Measurements from ENCODE around the gene ZBTB1. TPM values are rescaled to one million over a fixed set of nuclear protein-coding genes. Genes with fewer than 3 reads are reported as not detected.
A peak's percentile ranks its signal among the peaks of the same experiment; 100 is the strongest.

Gene ZBTB1
- total and polyA plus RNA-seq, 12 donors = 15.1 to 38.1 (median 28.2) TPM

DNA sequence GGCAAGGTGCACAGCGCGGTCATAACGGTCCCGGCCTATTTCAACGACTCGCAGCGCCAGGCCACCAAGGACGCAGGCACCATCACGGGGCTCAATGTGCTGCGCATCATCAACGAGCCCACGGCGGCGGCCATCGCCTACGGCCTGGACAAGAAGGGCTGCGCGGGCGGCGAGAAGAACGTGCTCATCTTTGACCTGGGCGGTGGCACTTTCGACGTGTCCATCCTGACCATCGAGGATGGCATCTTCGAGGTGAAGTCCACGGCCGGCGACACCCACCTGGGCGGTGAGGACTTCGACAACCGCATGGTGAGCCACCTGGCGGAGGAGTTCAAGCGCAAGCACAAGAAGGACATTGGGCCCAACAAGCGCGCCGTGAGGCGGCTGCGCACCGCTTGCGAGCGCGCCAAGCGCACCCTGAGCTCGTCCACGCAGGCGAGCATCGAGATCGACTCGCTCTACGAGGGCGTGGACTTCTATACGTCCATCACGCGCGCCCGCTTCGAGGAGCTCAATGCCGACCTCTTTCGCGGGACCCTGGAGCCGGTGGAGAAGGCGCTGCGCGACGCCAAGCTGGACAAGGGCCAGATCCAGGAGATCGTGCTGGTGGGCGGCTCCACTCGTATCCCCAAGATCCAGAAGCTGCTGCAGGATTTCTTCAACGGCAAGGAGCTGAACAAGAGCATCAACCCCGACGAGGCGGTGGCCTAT is 36.8 kb downstream of the ZBTB1 start:
- DNase-seq = peak in 5 of 7 donors; percentile 15 to 55 (median 40)
- Histone ChIP-seq H3K36me3 (replicated peaks in 1 of 2) (no peaks in the 10 kb centered on the region), H3K4me1 (replicated peaks in 1 of 2) (peaks cover 0 to 12% of the 10 kb centered on the region in 2 donors), H3K27me3 (no peaks in the 10 kb centered on the region), H3K9me3 (replicated peaks in 1 of 3) (no peaks in the 10 kb centered on the region), H3K27ac (no peak overlapping the region), H3K4me3 (peak overlapping the region in 1 of 4 donors; percentile 45)
- intact Hi-C loops (cut with DNase I) = loop anchor here (5.0 kb wide), 1 partner anchor 91 kb away; no protein-coding TSS in a partner anchor
- no peak for TF ChIP-seq POLR2A (IDR thresholded peaks at IDR 0.05)
- TF ChIP-seq, protein P1, sequence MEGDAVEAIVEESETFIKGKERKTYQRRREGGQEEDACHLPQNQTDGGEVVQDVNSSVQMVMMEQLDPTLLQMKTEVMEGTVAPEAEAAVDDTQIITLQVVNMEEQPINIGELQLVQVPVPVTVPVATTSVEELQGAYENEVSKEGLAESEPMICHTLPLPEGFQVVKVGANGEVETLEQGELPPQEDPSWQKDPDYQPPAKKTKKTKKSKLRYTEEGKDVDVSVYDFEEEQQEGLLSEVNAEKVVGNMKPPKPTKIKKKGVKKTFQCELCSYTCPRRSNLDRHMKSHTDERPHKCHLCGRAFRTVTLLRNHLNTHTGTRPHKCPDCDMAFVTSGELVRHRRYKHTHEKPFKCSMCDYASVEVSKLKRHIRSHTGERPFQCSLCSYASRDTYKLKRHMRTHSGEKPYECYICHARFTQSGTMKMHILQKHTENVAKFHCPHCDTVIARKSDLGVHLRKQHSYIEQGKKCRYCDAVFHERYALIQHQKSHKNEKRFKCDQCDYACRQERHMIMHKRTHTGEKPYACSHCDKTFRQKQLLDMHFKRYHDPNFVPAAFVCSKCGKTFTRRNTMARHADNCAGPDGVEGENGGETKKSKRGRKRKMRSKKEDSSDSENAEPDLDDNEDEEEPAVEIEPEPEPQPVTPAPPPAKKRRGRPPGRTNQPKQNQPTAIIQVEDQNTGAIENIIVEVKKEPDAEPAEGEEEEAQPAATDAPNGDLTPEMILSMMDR (IDR thresholded peaks at IDR 0.05) = no peak
- WGBS, 4 donors = 18 to 60% (median 29%) methylated on average over 3 to 73 of the region's 73 CpGs

DNA sequence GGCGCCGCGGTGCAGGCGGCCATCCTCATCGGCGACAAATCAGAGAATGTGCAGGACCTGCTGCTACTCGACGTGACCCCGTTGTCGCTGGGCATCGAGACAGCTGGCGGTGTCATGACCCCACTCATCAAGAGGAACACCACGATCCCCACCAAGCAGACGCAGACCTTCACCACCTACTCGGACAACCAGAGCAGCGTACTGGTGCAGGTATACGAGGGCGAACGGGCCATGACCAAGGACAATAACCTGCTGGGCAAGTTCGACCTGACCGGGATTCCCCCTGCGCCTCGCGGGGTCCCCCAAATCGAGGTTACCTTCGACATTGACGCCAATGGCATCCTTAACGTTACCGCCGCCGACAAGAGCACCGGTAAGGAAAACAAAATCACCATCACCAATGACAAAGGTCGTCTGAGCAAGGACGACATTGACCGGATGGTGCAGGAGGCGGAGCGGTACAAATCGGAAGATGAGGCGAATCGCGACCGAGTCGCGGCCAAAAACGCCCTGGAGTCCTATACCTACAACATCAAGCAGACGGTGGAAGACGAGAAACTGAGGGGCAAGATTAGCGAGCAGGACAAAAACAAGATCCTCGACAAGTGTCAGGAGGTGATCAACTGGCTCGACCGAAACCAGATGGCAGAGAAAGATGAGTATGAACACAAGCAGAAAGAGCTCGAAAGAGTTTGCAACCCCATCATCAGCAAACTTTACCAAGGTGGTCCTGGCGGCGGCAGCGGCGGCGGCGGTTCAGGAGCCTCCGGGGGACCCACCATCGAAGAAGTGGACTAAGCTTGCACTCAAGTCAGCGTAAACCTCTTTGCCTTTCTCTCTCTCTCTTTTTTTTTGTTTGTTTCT is 37.6 kb downstream of the ZBTB1 start:
- peak in 2 of 7 donors; percentile 21 to 32 for DNase-seq
- intact Hi-C loops (cut with DNase I) = loop anchor here (5.0 kb wide), 1 partner anchor 90 kb away; no protein-coding TSS in a partner anchor
- peak overlapping the region in 1 of 4 donors; percentile 45 for H3K4me3 ChIP-seq
- no peaks in the 10 kb centered on the region for H3K27me3 ChIP-seq
- no peak overlapping the region for H3K27ac ChIP-seq
- 12 to 21% (median 13%) methylated on average over 41 to 61 of the region's 61 CpGs for WGBS, 4 donors
- TF ChIP-seq POLR2A (IDR thresholded peaks at IDR 0.05) = no peak
- TF ChIP-seq, protein P1 (IDR thresholded peaks at IDR 0.05) = no peak
- H3K36me3 ChIP-seq (replicated peaks in 1 of 2) = no peaks in the 10 kb centered on the region
- H3K9me3 ChIP-seq (replicated peaks in 1 of 3) = no peaks in the 10 kb centered on the region
- H3K4me1 ChIP-seq (replicated peaks in 1 of 2) = peaks cover 0 to 12% of the 10 kb centered on the region in 2 donors

DNA sequence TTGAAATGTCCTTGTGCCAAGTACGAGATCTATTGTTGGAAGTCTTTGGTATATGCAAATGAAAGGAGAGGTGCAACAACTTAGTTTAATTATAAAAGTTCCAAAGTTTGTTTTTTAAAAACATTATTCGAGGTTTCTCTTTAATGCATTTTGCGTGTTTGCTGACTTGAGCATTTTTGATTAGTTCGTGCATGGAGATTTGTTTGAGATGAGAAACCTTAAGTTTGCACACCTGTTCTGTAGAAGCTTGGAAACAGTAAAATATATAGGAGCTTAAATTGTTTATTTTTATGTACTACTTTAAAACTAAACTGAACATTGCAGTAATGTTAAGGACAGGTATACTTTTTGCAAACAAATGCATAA is 38.2 kb downstream of the ZBTB1 start:
- peaks cover 0 to 12% of the 10 kb centered on the region in 2 donors for H3K4me1 ChIP-seq (replicated peaks in 1 of 2)
- 51 to 68% (median 61%) methylated on average over 4 of the region's 4 CpGs for WGBS, 4 donors
- intact Hi-C loops (cut with DNase I) = loop anchor here (5.0 kb wide), 1 partner anchor 89 kb away; no protein-coding TSS in a partner anchor
- TF ChIP-seq, protein P1 (IDR thresholded peaks at IDR 0.05) = no peak
- no peak for TF ChIP-seq POLR2A (IDR thresholded peaks at IDR 0.05)
- H3K27me3 ChIP-seq = no peaks in the 10 kb centered on the region
- no peak for DNase-seq
- no peak overlapping the region for H3K27ac ChIP-seq
- H3K4me3 ChIP-seq = peak overlapping the region in 1 of 4 donors; percentile 45
- H3K36me3 ChIP-seq (replicated peaks in 1 of 2) = no peaks in the 10 kb centered on the region
- no peaks in the 10 kb centered on the region for H3K9me3 ChIP-seq (replicated peaks in 1 of 3)

All from adrenal gland (tissue), 12 donors.